GM12891 (cell line): ENCODE data around the gene HNF1A. TPM values are rescaled to one million over a fixed set of nuclear protein-coding genes. Genes with fewer than 3 reads are reported as not detected.

ENCODE experiments used
- DNase-seq: peaks from one replicate; pipeline ENCODE4 v3.0.0; 2011; ENCODE audit warnings: low spot score; ENCODE audit not compliant: insufficient read length
- FAIRE-seq: peaks from 2 replicates; lab custom pipeline; 2011; peaks lifted over from hg19 to GRCh38; lab: Jason Lieb, UNC
- PAX5 ChIP-seq: IDR thresholded peaks from 2 replicates; pipeline ENCODE4 v1.6.1; 2011; ENCODE audit warnings: low read length, moderate library complexity, mild to moderate bottlenecking; ENCODE audit not compliant: insufficient read depth, severe bottlenecking
- POLR2A ChIP-seq: IDR thresholded peaks from 2 replicates; pipeline ENCODE4 v1.6.1; 2011; ENCODE audit warnings: low read depth, low read length, control low read depth
- POLR2AphosphoS5 ChIP-seq: IDR thresholded peaks from 2 replicates; pipeline ENCODE4 v1.6.1; 2011; ENCODE audit warnings: low read depth, low read length, control low read depth
- POU2F2 ChIP-seq: IDR thresholded peaks from 2 replicates; pipeline ENCODE4 v1.6.1; 2011; ENCODE audit warnings: low read depth, mild to moderate bottlenecking, control low read depth, low read length, moderate library complexity
- SPI1 ChIP-seq: IDR thresholded peaks from 2 replicates; pipeline ENCODE4 v1.6.1; 2011; ENCODE audit warnings: low read depth, low read length, control low read depth
- TAF1 ChIP-seq: IDR thresholded peaks from 2 replicates; pipeline ENCODE4 v1.6.1; 2011; ENCODE audit warnings: low read depth, low read length, control low read depth
- polyA plus RNA-seq: library from polyadenylated mRNA; unstranded; fragments of >200 nt; gene quantifications from one replicate; pipeline ENCODE4 v1.2.1, GENCODE V29; 2012; ENCODE audit warnings: low read depth, missing spikeins, inconsistent platforms; ENCODE audit not compliant: missing spikeins

HNF1A gene, protein sequence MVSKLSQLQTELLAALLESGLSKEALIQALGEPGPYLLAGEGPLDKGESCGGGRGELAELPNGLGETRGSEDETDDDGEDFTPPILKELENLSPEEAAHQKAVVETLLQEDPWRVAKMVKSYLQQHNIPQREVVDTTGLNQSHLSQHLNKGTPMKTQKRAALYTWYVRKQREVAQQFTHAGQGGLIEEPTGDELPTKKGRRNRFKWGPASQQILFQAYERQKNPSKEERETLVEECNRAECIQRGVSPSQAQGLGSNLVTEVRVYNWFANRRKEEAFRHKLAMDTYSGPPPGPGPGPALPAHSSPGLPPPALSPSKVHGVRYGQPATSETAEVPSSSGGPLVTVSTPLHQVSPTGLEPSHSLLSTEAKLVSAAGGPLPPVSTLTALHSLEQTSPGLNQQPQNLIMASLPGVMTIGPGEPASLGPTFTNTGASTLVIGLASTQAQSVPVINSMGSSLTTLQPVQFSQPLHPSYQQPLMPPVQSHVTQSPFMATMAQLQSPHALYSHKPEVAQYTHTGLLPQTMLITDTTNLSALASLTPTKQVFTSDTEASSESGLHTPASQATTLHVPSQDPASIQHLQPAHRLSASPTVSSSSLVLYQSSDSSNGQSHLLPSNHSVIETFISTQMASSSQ
- not detected for polyA plus RNA-seq

DNA sequence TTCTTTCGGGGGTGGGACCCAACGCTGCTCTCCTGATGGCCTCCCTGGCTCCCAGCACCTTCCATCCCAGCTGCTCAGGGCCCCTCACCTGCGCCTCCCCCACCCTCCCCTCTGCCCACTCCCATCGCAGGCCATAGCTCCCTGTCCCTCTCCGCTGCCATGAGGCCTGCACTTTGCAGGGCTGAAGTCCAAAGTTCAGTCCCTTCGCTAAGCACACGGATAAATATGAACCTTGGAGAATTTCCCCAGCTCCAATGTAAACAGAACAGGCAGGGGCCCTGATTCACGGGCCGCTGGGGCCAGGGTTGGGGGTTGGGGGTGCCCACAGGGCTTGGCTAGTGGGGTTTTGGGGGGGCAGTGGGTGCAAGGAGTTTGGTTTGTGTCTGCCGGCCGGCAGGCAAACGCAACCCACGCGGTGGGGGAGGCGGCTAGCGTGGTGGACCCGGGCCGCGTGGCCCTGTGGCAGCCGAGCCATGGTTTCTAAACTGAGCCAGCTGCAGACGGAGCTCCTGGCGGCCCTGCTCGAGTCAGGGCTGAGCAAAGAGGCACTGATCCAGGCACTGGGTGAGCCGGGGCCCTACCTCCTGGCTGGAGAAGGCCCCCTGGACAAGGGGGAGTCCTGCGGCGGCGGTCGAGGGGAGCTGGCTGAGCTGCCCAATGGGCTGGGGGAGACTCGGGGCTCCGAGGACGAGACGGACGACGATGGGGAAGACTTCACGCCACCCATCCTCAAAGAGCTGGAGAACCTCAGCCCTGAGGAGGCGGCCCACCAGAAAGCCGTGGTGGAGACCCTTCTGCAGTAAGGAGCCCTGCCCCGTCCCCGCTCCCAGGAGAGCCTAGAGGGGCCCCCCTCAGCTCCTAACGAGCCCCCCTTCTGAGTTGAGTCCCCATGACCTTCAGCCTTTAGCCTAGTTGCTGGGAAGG lies at the start of gene HNF1A:
Gene HNF1A (plus strand): TSS at position 248 of the 924 bp plus-strand sequence. CDS start 226 bp downstream, at position 474.
- no peak for TF ChIP-seq POLR2AphosphoS5
- TF ChIP-seq PAX5 = no peak
- TF ChIP-seq POLR2A = no peak
- TF ChIP-seq TAF1 = no peak
- no peak for TF ChIP-seq POU2F2
- no peak for TF ChIP-seq SPI1
- FAIRE-seq = no peak
- DNase-seq = no peak

DNA sequence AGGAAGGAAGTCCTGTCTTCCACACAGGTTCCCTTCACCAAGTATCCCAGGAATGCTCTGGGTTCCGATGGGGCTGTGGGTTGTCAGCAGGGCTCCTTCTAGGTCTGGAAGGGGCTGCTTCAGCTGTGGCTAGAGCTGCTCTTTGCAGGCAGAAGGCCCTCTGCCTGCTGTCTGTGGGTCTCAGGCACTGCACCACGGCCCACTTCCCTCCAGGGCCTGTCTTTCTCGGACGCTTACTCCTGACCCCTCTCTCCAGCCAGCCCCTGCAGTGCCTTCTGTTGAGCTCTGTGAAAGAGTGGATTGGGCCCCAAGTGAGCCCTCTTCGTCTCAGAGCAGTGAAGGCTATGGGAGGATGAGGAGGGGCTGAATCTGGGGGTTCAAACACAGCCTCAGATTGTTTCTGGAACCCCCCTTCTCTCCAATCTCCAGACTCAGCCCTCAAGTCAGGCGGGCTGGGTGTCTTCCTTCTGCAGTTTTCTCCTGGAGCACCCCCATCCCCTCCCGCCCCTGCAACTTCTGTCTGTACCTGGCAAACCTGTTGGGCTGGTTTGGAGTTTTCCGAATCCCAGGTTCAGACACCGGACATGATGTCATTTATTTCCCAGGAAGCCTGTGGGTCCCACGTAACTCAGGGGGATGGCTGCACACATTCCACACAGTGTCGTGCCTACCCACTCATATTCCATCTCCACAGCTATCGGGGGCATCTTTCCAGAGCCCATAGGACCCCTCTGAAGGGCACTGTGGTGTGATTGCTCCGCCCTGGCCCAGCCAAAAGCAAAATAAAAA lies 49.3 kb upstream of the HNF1A start:
- no peak for DNase-seq
- no peak for TF ChIP-seq POU2F2
- TF ChIP-seq POLR2A = no peak
- TF ChIP-seq PAX5 = no peak
- TF ChIP-seq TAF1 = no peak
- TF ChIP-seq POLR2AphosphoS5 = no peak
- no peak for TF ChIP-seq SPI1
- no peak for FAIRE-seq

DNA sequence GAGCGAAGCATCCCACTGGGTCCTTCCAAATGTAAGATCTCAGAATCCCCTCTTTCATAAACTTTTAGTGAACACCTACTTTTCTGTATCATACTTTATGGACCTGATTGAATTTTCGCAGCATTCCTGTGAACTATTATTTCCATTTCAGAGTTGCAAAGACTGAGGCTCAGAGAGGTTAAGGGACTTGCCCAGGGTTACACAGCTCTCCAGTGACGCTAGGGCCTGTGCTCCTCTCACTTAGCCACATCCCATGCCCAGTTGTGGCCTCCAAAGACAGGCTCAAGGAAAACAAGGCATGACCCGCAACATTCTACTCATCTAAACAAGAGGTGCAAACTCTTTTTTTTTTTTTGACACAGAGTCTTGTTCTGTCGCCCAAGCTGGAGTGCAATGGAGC lies 48.3 kb upstream of the HNF1A start:
- no peak for DNase-seq
- FAIRE-seq = no peak
- TF ChIP-seq POLR2A (no peak), PAX5 (no peak), POU2F2 (no peak), POLR2AphosphoS5 (no peak), TAF1 (no peak), SPI1 (no peak)

DNA sequence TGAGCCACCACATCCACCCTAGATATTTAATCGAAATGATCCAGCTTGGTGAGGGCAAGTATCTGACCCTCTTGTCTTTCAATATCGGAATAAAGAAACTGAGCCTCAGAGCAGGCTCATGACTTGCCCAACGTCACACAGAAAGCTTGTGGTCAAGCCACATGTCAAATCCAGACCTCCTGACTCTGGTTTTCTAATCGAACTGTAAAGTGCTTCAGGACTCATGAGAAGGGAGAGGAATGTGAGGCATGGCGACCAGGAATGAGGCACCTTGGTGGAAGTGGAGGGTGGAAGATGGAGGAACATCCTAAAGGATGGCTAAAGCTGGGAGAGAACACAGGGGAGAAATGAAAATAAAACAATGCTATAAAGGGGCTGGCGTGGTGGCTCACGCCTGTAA lies 46.3 kb upstream of the HNF1A start:
- TF ChIP-seq TAF1 = no peak
- TF ChIP-seq POU2F2 = no peak
- no peak for TF ChIP-seq SPI1
- TF ChIP-seq PAX5 = no peak
- no peak for TF ChIP-seq POLR2AphosphoS5
- no peak for TF ChIP-seq POLR2A
- FAIRE-seq (no peak), DNase-seq (no peak)

DNA sequence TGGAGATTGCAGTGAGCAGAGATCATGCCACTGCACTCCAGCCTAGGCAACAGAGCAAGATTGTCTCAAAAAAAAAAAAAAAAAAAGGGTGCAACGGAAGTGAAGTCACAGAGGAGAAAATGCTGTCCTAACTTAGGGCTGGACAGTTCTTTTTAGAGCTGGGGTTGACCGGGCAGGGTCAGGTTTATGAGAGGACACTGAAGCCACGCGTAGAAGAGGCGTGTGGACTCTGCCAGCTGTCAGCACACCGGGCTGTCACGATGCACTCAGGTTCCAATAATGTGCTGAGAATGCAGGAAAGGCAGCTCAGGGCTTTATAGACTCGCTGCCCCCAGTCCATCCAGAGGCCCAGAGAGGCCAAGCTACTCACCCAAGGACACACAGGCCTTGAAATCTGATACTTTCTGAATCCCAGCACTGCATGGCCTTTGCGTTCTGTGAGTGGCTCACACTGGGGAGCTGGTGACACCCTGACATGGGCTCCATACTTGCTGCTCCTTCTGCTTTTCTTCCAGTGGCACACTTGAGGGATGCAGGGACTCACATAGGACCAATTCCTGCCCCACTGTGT lies 45.3 kb upstream of the HNF1A start:
- TF ChIP-seq TAF1 (no peak), PAX5 (no peak)
- DNase-seq = no peak
- FAIRE-seq = no peak

DNA sequence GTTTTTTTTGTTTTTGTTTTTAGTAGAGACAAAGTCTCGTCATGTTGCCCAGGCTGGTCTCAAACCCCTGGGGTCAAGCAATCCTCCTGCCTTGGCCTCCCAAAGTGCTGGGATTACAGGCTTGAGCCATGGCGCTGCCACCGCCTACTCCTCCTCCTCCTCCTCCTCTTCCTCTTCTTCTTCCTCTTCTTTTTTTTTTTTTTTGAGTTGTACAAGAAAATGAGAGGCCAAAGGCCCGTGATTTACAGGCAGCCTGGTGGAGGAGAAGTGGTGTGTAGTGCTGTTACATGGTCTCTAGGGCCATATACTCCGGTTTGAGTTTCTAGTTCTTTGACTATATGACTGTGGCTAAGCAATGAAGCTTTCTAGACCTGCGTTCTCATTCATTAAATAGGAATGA lies 44.6 kb upstream of the HNF1A start:
- FAIRE-seq = no peak
- no peak for TF ChIP-seq POU2F2
- TF ChIP-seq POLR2A = no peak
- no peak for TF ChIP-seq POLR2AphosphoS5
- no peak for TF ChIP-seq SPI1
- TF ChIP-seq PAX5 = no peak
- TF ChIP-seq TAF1 = no peak
- no peak for DNase-seq

DNA sequence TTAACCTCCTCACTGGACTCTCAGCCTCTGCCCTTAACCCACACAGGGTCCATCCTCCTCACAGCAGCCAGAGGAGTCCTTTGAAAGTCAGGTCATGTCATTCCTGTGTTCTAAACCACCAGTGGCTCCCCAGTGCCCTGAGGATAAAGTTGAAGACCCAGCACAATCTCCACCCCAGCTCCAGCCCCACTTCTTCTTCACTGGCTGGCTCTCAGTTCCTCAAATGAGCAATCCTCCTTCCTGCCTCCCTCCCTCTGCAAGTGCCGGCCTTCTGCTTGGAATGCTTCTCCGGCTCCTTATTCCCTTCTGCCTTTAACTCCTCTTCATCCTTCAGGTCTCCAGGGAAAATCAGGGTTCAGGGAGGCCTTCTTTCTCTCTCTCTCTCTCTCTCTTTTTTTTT lies 42.1 kb upstream of the HNF1A start:
- FAIRE-seq = no peak
- TF ChIP-seq POLR2A = no peak
- TF ChIP-seq SPI1 = peak; percentile 79
- no peak for TF ChIP-seq POLR2AphosphoS5
- no peak for DNase-seq

DNA sequence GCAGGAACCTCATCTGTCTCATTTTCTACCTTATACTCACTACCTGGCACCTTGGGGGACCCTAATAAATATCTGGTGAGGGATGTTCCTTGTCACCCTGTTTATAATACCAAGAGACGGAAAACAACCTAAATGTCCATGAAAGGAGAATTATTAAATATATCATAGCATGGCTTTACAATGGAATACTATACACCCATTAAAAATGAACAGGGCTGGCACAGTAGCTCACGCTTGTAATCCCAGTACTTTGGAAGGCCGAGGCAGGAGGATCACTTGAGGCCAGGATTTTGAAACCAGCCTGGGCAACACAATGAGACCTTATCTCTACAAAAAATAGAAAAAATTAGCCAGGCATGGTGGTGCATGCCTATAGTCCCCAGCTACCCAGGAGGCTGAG lies 39.8 kb upstream of the HNF1A start:
- TF ChIP-seq POLR2A (no peak), POU2F2 (no peak), SPI1 (no peak), TAF1 (no peak), POLR2AphosphoS5 (no peak), PAX5 (no peak)
- no peak for DNase-seq
- no peak for FAIRE-seq
